ENCODE measurements around the gene CBX4.

The CBX4 gene

DNA sequence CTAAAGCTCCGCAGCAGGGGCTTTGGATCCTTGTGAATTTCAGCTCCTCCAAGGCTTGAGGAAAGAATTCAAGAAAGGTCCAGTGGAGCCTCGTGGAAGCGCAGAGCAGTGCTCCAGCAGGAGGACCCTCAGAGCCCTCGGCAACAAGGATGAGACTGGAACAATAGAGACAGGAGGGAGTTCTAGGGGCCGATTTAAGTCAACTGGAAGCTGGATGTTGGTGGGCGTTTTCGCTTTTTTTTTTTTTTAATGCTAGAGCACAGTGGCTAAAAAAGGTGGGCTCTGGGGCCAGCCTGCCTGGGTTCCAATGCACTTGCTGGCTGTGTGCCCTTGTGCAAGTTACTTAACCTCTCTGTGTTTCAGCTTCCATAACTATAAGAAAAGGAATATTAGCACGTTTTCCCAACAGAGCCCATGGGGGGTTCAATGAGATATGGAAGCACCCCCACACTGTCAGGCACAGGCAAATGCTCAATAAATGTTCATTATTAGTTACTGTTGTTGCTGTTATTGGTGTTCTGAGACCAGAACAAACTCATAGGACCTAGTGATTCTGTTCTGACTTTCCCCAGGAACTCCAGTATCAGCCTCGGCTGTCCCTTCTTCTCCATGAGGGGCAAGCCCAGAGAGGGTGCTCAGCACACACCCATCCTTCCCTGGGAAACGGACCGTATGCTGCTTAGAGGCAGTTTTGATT is 37.1 kb downstream of the CBX4 start:
- Mint-ChIP-seq H3K27ac (peak overlapping the region; percentile 80), H3K36me3 (peaks cover 7% of the 10 kb centered on the region), H3K27me3 (peaks cover 37% of the 10 kb centered on the region), H3K4me1 (peaks cover 20% of the 10 kb centered on the region), H3K9me3 (peaks cover 5% of the 10 kb centered on the region), H3K4me3 (no peak overlapping the region)
- DNase-seq (ENCODE audit: low spot score in 2 of 2) (no peak), ATAC-seq (ENCODE audit: low read depth) (no peak)

DNA sequence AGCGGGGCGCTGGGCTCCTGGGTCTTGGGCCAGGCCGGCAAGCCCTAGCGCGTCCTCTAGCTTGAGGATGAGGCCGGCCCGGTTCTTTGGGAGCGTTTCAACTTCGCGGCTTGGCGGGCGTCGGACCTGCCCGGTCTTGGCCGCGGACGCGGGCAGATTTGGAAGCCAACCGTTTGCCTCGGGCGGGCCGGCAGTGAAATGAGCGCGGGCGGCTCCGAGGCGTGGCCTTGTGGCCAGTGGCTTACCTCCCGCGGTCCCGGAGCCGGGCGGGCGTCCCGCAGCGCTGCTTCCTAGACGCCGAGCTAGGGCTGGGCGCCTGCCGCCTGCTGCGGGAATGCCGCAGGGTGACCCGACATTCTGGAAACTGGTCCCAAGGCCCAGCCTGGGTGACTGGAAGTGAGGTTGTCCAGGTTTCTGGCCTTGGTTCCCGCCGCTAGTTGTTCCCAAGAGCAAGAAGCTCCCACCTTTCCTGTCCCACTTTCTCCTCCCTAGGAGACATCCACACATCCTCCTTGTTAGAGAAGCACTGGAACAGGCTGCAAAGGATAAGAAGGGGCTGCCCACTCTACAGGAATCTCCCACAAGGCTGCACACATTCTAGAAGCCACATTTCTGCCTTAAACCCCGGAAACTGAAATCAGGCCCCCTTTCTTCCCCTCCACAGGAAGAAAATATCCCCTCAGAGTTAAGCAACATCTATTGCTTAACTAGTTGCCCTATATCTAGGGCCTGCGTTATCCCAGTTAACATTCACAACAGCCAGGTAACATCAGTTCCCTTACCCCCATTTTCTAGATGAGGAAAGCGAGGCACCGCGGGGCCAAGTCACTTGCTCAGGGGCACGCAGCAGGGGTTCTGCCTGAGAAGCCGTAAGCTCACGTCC is 37.8 kb downstream of the CBX4 start:
- peaks cover 5% of the 10 kb centered on the region for H3K9me3 Mint-ChIP-seq
- DNase-seq (ENCODE audit: low spot score in 2 of 2): no peak
- peaks cover 20% of the 10 kb centered on the region for H3K4me1 Mint-ChIP-seq
- peaks cover 7% of the 10 kb centered on the region for H3K36me3 Mint-ChIP-seq
- no peak for ATAC-seq (ENCODE audit: low read depth)
- peaks cover 29% of the 10 kb centered on the region for H3K27me3 Mint-ChIP-seq
- H3K27ac Mint-ChIP-seq: peak overlapping the region; percentile 80
- H3K4me3 Mint-ChIP-seq: no peak overlapping the region

DNA sequence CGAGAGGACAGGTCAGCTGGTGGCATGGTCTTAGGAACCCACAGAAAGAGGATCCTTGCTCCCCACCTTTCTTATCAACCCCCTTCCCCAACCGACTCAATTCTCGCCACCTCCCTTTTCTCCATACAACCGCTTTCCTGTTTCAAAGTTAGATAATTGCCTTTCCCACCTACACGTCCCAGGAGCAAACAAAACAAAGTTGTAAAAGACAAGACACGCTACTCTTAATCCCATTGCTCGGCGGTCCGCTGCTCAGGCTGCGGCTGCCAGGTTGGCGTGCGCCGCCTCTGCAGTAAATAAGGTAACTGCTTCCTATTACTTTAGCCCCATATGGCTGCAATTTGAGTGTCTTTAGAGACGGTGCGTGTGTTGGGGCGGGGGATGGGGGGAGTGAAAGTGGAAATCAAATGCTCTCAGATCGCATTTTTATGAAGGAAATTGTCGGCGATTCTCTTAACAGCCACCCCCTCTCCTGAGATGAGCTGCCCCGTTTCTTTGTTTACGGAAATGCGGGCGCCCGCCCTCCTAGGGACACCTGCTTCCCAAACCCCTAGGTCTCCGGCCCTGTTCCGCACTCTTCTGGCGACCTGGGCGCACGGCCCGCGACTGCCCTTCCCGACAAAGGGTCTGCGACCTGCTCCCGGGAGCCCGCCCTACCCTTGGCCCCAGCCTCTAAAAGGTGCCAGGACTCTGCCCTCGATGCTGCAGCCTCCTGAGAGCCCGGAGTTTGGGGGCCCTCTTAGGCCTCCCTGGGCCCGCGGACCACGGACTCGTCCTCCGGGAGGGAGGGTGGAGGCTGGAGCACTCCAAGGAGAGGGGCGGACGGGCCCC is 38.7 kb downstream of the CBX4 start:
- Mint-ChIP-seq H3K4me3 (peak overlapping the region; percentile 28), H3K36me3 (peaks cover 8% of the 10 kb centered on the region), H3K27ac (peak overlapping the region; percentile 89), H3K27me3 (peaks cover 24% of the 10 kb centered on the region), H3K4me1 (peaks cover 22% of the 10 kb centered on the region), H3K9me3 (peaks cover 5% of the 10 kb centered on the region)
- DNase-seq (ENCODE audit: low spot score in 2 of 2): no peak
- ATAC-seq (ENCODE audit: low read depth): no peak

DNA sequence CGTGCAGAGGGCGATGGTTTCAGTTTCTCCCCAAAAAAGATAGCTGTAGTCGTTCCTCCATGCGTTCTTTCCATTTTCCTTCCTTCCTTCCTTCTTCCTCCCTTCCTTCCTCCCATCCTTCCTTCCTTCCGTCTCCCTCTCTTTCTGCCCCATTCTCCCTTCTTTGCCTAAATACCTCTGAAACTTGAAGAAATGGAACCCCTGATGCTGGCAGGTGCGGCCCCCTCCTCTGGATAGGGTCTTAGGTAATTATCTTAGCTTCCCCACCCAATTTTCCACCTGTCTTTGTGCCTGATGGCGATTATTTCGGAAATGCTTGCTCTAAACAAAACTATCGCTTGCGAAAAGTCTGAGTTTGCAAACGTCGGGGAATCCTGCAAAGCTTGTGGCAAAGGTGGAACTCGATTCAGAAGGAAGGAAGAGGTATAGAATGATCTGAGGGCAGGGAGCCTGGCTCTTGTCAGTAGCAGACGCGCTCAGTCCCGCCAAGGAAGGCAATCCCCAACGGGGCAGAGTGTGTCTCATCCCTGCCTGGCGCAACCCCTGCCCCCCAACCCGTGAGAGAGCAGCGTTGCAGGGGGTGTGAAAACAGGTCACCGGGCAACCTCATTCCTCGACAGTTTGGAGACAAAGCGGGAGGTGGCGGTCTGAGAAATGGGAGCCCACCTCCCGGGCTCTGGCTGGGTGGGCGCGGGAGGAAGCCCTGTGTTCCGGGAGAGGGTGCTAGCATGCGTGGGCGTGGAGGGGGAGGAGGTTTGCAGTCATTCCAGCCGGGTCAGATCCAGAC is 39.5 kb downstream of the CBX4 start:
- ATAC-seq (ENCODE audit: low read depth) (no peak), DNase-seq (ENCODE audit: low spot score in 2 of 2) (no peak)
- H3K4me1 Mint-ChIP-seq: peaks cover 21% of the 10 kb centered on the region
- peaks cover 21% of the 10 kb centered on the region for H3K27me3 Mint-ChIP-seq
- H3K9me3 Mint-ChIP-seq: peaks cover 5% of the 10 kb centered on the region
- peaks cover 9% of the 10 kb centered on the region for H3K36me3 Mint-ChIP-seq
- peak overlapping the region; percentile 89 for H3K27ac Mint-ChIP-seq
- peak overlapping the region; percentile 33 for H3K4me3 Mint-ChIP-seq

DNA sequence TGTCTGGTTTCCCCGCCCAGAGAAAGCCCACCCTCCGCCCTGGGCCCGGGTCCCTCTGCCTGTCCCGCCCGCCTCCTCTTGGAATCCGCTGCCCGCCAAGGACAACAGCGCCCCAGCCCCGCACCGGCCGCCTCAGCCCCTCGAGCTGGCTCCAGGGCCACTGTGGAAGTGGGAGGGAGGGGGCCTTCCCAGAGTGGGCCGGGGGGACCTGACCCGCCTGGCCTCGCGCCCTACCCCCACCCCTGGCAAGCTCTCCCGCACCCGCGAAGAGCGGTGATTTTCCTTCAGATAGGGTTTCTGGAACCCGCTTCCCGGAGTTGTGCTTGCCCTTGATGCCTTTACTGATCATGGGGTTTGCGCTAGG is 40.1 kb downstream of the CBX4 start:
- DNase-seq (ENCODE audit: low spot score in 2 of 2) (no peak), ATAC-seq (ENCODE audit: low read depth) (no peak)
- Mint-ChIP-seq H3K4me3 (no peak overlapping the region), H3K9me3 (peaks cover 2% of the 10 kb centered on the region), H3K4me1 (peaks cover 17% of the 10 kb centered on the region), H3K36me3 (peaks cover 5% of the 10 kb centered on the region), H3K27me3 (peaks cover 16% of the 10 kb centered on the region), H3K27ac (peak overlapping the region; percentile 89)

DNA sequence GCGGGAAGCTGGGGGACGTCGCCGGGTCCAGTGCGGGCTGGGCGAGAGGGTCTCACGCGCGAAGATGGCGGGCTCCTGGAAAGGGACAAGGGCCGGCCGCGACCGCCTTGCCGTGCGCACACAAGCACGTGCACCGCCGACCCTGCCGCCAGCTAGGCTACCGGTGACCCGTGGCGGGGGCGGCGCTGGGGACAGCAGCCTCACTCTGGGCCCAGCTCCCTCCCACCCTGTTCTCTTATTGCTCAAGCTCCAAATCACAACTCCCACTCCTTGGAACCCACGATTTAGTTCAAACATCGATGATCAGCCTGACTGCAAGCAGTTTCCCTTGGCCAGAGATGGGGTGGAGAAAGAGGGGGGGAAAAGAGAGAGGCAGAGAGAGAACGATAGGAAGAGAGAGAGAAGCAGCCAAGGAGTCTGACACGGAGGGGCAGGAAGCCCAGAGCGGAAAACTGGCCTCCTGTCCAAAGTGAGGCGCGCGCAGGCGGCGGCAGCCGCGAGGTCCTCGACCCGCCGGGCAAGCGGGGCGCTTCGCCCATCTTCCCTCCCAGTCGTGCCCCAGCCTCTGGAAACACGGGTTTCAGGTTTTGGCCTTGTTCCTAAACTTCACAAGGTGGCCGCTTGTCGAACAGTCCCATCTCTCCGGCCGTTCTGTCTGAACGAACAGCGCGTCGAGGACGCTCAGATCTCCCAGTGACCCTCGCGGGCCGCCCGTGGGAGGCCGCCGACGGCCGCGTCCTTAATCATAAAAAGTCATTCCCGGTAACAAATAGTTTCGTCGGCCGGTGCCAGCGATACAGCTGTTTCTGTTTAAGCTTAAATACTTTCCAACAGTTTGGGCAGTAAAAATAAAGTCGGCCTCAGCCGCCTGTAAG is 40.7 kb downstream of the CBX4 start:
- Mint-ChIP-seq H3K27me3 (peaks cover 15% of the 10 kb centered on the region), H3K36me3 (peaks cover 7% of the 10 kb centered on the region), H3K27ac (peak overlapping the region; percentile 35), H3K9me3 (peaks cover 2% of the 10 kb centered on the region), H3K4me3 (peak overlapping the region; percentile 58), H3K4me1 (peaks cover 19% of the 10 kb centered on the region)
- ATAC-seq (ENCODE audit: low read depth) (no peak), DNase-seq (ENCODE audit: low spot score in 2 of 2) (no peak)

DNA sequence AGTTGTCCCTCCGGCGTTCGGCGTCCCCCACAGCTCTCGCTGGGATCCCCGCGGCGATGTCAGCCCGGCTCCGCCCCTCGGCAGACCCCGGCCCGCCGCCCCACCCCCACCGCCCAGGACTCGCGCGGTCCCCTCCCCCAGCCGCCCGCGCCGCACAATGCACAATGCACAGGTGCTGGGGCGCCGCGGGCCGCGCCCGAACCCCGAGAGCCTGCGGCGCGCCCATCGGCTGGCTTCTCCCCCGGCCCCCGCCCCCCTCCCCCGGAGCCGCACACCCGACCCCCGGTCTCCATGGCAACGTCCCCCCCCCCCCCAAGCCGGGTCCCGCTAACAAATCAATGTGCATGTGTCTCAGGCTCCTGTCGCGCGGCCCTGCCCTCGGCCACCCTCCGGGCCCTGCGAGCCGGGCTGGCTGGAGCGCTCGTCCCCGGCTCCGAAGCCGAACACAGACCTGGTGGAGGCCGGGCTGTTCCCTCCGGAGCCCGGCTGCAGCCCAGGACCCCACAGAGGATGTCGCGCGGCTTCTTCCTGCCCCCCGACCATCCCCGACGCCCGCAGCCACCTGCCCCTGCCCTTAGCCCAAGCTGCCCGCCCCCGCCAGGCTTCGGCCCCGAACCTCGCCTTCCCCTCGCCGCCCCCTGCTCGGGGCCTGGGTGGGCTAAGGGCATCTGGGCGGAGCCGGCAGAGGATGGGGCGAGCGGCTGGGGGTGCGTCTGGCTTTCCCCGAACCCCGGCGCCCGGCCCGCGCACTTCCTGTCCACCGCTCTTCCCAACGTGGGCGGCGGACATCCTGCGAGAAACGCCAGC is 41.5 kb downstream of the CBX4 start:
- Mint-ChIP-seq H3K9me3 (peaks cover 2% of the 10 kb centered on the region), H3K27me3 (peaks cover 15% of the 10 kb centered on the region), H3K4me3 (peak overlapping the region; percentile 5), H3K36me3 (peaks cover 7% of the 10 kb centered on the region), H3K4me1 (peaks cover 19% of the 10 kb centered on the region), H3K27ac (peak overlapping the region; percentile 78)
- ATAC-seq (ENCODE audit: low read depth) (peak; percentile 21), DNase-seq (ENCODE audit: low spot score in 2 of 2) (no peak)

DNA sequence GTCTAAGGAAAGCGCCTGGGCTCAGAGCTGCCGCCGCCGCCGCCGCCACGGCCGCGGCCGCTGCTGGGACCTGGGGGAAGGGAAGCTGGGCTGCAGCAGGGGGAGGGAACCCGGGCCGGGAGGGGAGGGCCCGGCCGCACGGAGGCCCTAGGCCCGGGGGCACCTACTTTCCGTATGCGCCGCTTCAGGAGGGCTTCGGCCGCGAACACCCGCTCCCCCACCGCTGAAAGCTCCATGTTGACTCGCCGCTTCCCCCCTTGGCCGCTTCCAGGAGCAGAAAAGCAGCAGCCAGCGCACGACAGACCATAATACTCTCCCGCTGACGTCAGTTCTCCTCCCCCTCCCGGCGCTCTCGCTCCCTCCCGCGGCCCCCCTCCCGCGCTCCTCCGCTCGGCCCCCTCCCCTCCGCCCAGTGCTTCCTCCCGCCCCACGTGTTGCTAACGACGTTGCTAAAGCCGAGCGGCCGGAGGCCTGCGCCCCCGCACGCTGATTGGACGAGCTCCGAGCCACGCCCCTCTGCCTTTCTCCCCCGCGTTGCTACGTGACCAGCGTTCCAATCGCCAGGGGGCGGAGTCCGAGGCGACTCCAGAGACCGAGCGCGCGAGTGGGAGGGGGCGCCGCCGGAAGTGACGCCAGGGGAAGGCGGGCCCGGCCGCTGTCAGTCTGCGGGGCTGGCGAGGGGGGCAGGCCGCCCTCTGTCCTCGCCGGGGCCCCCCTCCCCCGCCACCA is 42.3 kb downstream of the CBX4 start, which contains the start of gene CBX8:
Gene CBX8, minus strand, starts transcription at position 315 of the 729 bp plus-strand sequence. Its CDS starts 79 bp downstream, at position 236.
- H3K27ac Mint-ChIP-seq: peak within 1 kb of the TSS; percentile 78
- H3K4me3 Mint-ChIP-seq: peak within 1 kb of the TSS; percentile 84
- H3K9me3 Mint-ChIP-seq: peaks cover 2% of the 10 kb centered on the region
- peaks cover 7% of the 10 kb centered on the region for H3K36me3 Mint-ChIP-seq
- DNase-seq (ENCODE audit: low spot score in 2 of 2) (peak; percentile 96 to 97), ATAC-seq (ENCODE audit: low read depth) (peak; percentile 88)
- H3K4me1 Mint-ChIP-seq: peaks cover 19% of the 10 kb centered on the region
- peaks cover 15% of the 10 kb centered on the region for H3K27me3 Mint-ChIP-seq

DNA sequence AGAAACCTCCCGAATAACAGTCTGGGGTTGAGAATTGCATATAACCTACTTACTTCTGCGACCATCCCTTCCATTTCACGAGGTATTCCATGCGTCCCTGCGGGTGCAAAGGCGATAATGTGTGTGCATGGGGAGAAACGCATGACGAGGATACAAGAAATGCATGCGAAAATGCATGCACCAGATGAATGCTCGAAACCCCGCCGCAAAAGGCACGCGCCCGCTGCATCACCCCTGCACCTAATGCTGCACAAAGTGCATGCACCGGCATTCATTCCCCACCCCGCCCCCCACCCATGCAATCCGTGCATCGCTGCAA is 42.8 kb downstream of the CBX4 start:
- peaks cover 19% of the 10 kb centered on the region for H3K4me1 Mint-ChIP-seq

DNA sequence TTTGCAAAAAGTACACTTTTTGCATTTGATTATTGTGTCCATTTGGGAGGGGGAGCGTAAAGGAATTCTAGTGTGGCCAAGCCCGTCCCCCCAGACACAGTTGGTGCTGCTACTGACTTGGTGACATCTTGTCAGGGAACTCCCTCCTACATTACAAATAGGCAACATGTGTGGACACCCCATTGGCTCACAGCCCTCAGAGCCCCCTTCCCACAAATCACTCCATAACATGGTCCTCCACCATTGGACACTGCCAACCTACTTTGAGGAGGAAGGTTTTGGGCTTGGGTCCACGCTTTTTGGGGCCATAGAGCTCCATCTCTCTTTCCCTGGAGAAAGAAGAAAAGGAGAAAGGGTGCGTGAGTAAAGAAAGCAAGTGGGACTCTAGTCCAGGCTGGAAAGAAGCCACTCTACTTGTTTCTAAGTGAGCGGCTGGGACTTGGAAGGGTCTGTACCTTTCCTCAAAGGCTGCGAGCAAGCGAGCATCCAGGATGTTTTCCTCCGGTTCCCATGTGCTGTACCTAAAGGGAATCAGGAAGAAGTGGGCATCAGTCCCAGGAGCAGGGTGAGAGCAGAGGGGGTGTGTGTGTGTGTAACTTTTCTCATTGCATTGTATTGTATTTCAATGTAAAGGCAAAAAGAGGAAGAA is 43.3 kb downstream of the CBX4 start:
- Mint-ChIP-seq H3K27ac (peak overlapping the region; percentile 78), H3K9me3 (peaks cover 2% of the 10 kb centered on the region), H3K36me3 (peaks cover 7% of the 10 kb centered on the region), H3K4me1 (peaks cover 19% of the 10 kb centered on the region), H3K27me3 (peaks cover 17% of the 10 kb centered on the region), H3K4me3 (peak overlapping the region; percentile 84)
- ATAC-seq (ENCODE audit: low read depth) (no peak), DNase-seq (ENCODE audit: low spot score in 2 of 2) (no peak)

More for the DNA sequence above, 42.8 kb downstream of the CBX4 start:
- Mint-ChIP-seq H3K27ac (peak overlapping the region; percentile 78), H3K9me3 (peaks cover 2% of the 10 kb centered on the region), H3K27me3 (peaks cover 14% of the 10 kb centered on the region), H3K36me3 (peaks cover 7% of the 10 kb centered on the region), H3K4me3 (peak overlapping the region; percentile 84)
- no peak for ATAC-seq (ENCODE audit: low read depth)
- DNase-seq (ENCODE audit: low spot score in 2 of 2): no peak

Measured in memory B cell (primary cell).